Keratinocyte (primary cell): ENCODE data around the gene SLC38A1. TPM values are rescaled to one million over a fixed set of nuclear protein-coding genes. Genes with fewer than 3 reads are reported as not detected.

Source experiments
- DNase-seq: peaks from one replicate; pipeline ENCODE4 v3.0.0-alpha.2; 2011; ENCODE audit warnings: low read depth, missing footprints, low spot score
- FAIRE-seq: peaks from 2 replicates; lab custom pipeline; 2011; peaks lifted over from hg19 to GRCh38; lab: Jason Lieb, UNC
- H2AFZ ChIP-seq: 2 replicates; pipeline ENCODE4 v1.6.0; 2012; ENCODE audit warnings: low read length, control low read depth, inconsistent platforms; ENCODE audit not compliant: control insufficient read depth
- H3K27ac ChIP-seq: 2 replicates; pipeline ENCODE4 v1.5.1; 2011; ENCODE audit warnings: low read length; ENCODE audit not compliant: control insufficient read depth, insufficient read depth
- H3K27me3 ChIP-seq: 3 replicates; pipeline ENCODE4 v1.6.0; 2011; ENCODE audit warnings: low read length; ENCODE audit not compliant: control insufficient read depth, insufficient read depth; ENCODE audit errors: extremely low read depth
- H3K36me3 ChIP-seq, 2 experiments: 2 replicates in 1 of 2; 3 replicates in 1 of 2; pipeline ENCODE4 v1.5.1; 2011; ENCODE audit warnings: low read length in 2 of 2, mild to moderate bottlenecking in 1 of 2; ENCODE audit not compliant: control insufficient read depth in 2 of 2, insufficient read depth in 2 of 2; ENCODE audit errors: extremely low read depth in 1 of 2
- H3K4me1 ChIP-seq: 3 replicates; pipeline ENCODE4 v1.5.1; 2011; ENCODE audit warnings: low read length; ENCODE audit not compliant: control insufficient read depth, insufficient read depth; ENCODE audit errors: extremely low read depth
- H3K4me2 ChIP-seq: 3 replicates; pipeline ENCODE4 v1.6.0; 2011; ENCODE audit warnings: low read depth, low read length; ENCODE audit not compliant: control insufficient read depth, insufficient read depth; ENCODE audit errors: extremely low read depth
- H3K4me3 ChIP-seq, 3 experiments: fragments of 200-600 bp in 1 of 3; sonication (generic) in 1 of 3; 2 replicates in 2 of 3; 3 replicates in 1 of 3; pipeline ENCODE4 v1.5.1; 2011 to 2016; ENCODE audit warnings: low read length in 3 of 3, mild to moderate bottlenecking in 3 of 3, control low read depth in 2 of 3, inconsistent platforms in 1 of 3, low read depth in 1 of 3, mixed read lengths in 1 of 3, mixed run types in 1 of 3, moderate library complexity in 1 of 3; ENCODE audit not compliant: control insufficient read depth in 2 of 3, insufficient read depth in 2 of 3; ENCODE audit errors: extremely low read depth in 1 of 3
- H3K79me2 ChIP-seq: 2 replicates; pipeline ENCODE4 v1.6.0; 2012; ENCODE audit warnings: low read length; ENCODE audit not compliant: control insufficient read depth, insufficient read depth
- H3K9ac ChIP-seq: 3 replicates; pipeline ENCODE4 v1.6.0; 2011; ENCODE audit warnings: low read length; ENCODE audit not compliant: control insufficient read depth, insufficient read depth; ENCODE audit errors: extremely low read depth
- H3K9me1 ChIP-seq: 3 replicates; pipeline ENCODE4 v1.6.0; 2011; ENCODE audit warnings: low read length; ENCODE audit not compliant: control insufficient read depth, insufficient read depth; ENCODE audit errors: extremely low read depth
- H3K9me3 ChIP-seq: 2 replicates; pipeline ENCODE4 v1.5.1; 2012; ENCODE audit warnings: low read depth, low read length; ENCODE audit not compliant: control insufficient read depth
- H4K20me1 ChIP-seq: 3 replicates; pipeline ENCODE4 v1.6.0; 2011; ENCODE audit warnings: low read length; ENCODE audit not compliant: control insufficient read depth, insufficient read depth; ENCODE audit errors: extremely low read depth
- CTCF ChIP-seq, 3 experiments: IDR thresholded peaks in 1 of 3; conservative IDR thresholded peaks in 1 of 3; optimal IDR thresholded peaks in 1 of 3; 2 replicates in 2 of 3; 3 replicates in 1 of 3; pipeline versions ENCODE3 to v1.5.1; 2011; ENCODE audit warnings: low read length in 3 of 3, mild to moderate bottlenecking in 3 of 3, moderate library complexity in 2 of 3, control low read depth in 1 of 3, inconsistent platforms in 1 of 3; ENCODE audit not compliant: insufficient read depth in 2 of 3; ENCODE audit errors: extremely low read depth in 1 of 3
- EZH2 ChIP-seq: IDR thresholded peaks from one replicate; pipeline ENCODE4 v1.6.1; 2012; ENCODE audit warnings: inconsistent platforms, mild to moderate bottlenecking, low read length, moderate library complexity
- dilution Hi-C: fragments of 300-500 bp; cut with MboI; formaldehyde crosslinking; loops from one replicate; pipeline ENCODE4 v1.7.0; 2020; ENCODE audit warnings: low sequenced_read_pairs; ENCODE audit not compliant: extremely low pct_ligation_motif_present
- polyA plus RNA-seq, 5 experiments: library from polyadenylated mRNA; depleted of rRNA in 3 of 5; stranded (reverse) in 3 of 5; stranded (forward) in 1 of 5; unstranded in 1 of 5; fragments of >200 nt; gene quantifications; 1 replicate in 1 of 5; 2 replicates in 3 of 5; 3 replicates in 1 of 5; pipeline versions ENCODE4 v1.2.1 to v1.2.3, GENCODE V29; 2011 to 2012; ENCODE audit warnings: missing spikeins in 2 of 5, low read depth in 1 of 5, low replicate concordance in 1 of 5

Gene SLC38A1
- polyA plus RNA-seq, 1 donor (not counting 4 experiments of a cell fraction or from before 2014, with no cell fraction given), result 134 TPM

GRCh38 chr12:46205294-46205693 is 63.5 kb downstream of the SLC38A1 start:
- Histone ChIP-seq H3K27ac (no peak overlapping the region), H4K20me1 (peaks cover 6% of the 10 kb centered on the region), H3K9me1 (no peaks in the 10 kb centered on the region), H3K4me2 (no peak overlapping the region), H3K4me1 (peaks cover 13% of the 10 kb centered on the region), H3K27me3 (no peaks in the 10 kb centered on the region), H3K4me3 (no peak overlapping the region), H3K36me3 (peaks cover 37 to 45% of the 10 kb centered on the region in 2 experiments), H3K9ac (no peak overlapping the region), H2AFZ (no peak overlapping the region), H3K9me3 (no peaks in the 10 kb centered on the region), H3K79me2 (peaks cover 19% of the 10 kb centered on the region)
- DNase-seq (no peak), FAIRE-seq (no peak)
- dilution Hi-C loops, result no loop called here
- no peak for TF ChIP-seq CTCF (optimal IDR thresholded peaks at IDR 0.05 in 1 of 3, IDR thresholded peaks at IDR 0.05 in 1 of 3, conservative IDR thresholded peaks at IDR 0.05 in 1 of 3; ENCODE audit: extremely low read depth in 1 of 3, insufficient read depth in 2 of 3, low read length in 3 of 3)
- TF ChIP-seq EZH2, result no peak

GRCh38 chr12:46201284-46201789 is 67.5 kb downstream of the SLC38A1 start:
- Histone ChIP-seq H3K9me1 (no peaks in the 10 kb centered on the region), H3K4me1 (no peaks in the 10 kb centered on the region), H3K36me3 (peaks cover 42 to 63% of the 10 kb centered on the region in 2 experiments), H3K27ac (no peak overlapping the region), H3K4me2 (no peak overlapping the region), H3K27me3 (no peaks in the 10 kb centered on the region), H3K9ac (no peak overlapping the region), H4K20me1 (no peaks in the 10 kb centered on the region), H3K79me2 (peaks cover 1% of the 10 kb centered on the region), H3K4me3 (no peak overlapping the region), H2AFZ (no peak overlapping the region), H3K9me3 (no peaks in the 10 kb centered on the region)
- FAIRE-seq, result no peak
- DNase-seq, result no peak
- TF ChIP-seq EZH2, result no peak
- TF ChIP-seq CTCF (optimal IDR thresholded peaks at IDR 0.05 in 1 of 3, IDR thresholded peaks at IDR 0.05 in 1 of 3, conservative IDR thresholded peaks at IDR 0.05 in 1 of 3; ENCODE audit: extremely low read depth in 1 of 3, insufficient read depth in 2 of 3, low read length in 3 of 3), result no peak
- dilution Hi-C loops, result no loop called here
